Activated CD8-positive, alpha-beta memory T cell treated with anti-CD3 and anti-CD28 coated beads for 1 hour (primary cell): ENCODE measurements around the gene HOTAIR.

Source experiments
- DNase-seq, 2 donors: peaks; one replicate each; pipeline ENCODE4 v3.0.0-alpha.2; 2020; ENCODE audit warnings: low read depth in 1 of 2; ENCODE audit errors: extremely low read depth in 1 of 2

The HOTAIR gene

DNA sequence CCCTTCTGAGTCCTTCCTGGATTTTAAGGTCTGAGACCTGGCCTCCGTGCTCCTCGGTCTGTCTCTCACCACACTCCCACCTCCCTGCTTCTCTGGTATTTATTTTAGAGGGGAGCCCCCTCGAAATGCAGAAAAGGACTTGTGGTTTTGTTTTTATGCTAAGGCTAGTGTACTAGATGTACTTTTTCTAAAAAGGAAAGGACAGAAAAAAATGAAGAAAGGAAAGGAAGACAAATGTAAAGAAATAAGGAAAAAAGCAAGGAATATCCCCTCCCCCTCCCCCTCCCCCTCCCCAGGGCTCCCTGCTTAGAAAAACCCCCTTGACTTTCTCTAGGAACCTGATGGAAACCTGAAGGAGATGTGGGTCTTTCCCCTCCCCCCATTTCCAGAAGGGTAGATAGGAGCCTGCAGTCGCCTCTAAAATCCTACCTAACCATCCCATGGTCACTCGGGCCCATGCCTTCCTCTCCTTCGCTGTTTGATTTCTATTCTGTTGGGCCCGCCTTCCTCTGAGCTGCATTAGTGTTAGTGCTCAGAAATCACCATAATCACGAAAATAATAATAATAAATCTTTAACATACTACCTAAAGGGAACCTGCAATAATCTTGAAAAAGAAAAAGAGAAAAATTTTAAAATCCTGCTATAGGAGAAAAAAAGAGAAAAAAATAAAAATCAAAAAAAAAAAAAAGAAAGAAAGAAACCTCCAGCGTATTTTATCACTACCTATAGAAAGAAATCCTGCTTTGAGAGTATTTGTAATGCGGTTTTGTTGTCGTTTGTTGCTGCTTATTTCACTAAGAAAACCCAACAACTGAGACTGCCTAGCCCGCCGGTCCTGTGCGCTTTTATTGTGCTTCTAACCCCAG lies 37.1 kb upstream of the HOTAIR start:
- DNase-seq = no peak

DNA sequence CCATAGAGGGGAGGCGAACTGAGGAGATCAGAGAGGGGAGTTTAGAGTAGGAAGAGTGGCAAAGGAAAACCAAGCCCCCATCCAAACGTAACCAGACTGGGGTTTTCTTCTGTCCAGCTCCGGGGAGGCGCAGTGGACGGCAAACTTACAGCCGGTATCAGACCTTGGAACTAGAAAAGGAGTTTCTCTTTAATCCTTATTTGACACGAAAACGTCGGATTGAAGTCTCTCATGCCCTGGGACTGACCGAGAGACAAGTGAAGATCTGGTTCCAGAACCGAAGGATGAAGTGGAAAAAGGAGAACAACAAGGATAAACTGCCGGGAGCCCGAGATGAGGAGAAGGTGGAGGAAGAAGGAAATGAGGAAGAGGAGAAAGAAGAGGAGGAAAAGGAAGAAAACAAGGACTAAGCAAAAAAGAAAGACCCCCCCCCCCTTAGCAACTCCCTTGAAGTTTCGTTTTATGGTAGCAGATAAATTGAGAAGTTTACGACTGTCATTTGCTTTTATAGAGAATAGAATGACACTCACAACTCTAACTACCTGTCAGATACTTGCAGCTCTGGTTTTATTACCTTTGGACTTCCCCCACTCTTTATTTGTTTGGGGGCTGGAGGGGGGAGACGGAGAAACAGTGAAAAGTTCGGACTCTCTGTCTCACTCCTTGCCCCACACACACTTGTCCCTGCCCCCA lies 36.4 kb upstream of the HOTAIR start:
- no peak for DNase-seq

DNA sequence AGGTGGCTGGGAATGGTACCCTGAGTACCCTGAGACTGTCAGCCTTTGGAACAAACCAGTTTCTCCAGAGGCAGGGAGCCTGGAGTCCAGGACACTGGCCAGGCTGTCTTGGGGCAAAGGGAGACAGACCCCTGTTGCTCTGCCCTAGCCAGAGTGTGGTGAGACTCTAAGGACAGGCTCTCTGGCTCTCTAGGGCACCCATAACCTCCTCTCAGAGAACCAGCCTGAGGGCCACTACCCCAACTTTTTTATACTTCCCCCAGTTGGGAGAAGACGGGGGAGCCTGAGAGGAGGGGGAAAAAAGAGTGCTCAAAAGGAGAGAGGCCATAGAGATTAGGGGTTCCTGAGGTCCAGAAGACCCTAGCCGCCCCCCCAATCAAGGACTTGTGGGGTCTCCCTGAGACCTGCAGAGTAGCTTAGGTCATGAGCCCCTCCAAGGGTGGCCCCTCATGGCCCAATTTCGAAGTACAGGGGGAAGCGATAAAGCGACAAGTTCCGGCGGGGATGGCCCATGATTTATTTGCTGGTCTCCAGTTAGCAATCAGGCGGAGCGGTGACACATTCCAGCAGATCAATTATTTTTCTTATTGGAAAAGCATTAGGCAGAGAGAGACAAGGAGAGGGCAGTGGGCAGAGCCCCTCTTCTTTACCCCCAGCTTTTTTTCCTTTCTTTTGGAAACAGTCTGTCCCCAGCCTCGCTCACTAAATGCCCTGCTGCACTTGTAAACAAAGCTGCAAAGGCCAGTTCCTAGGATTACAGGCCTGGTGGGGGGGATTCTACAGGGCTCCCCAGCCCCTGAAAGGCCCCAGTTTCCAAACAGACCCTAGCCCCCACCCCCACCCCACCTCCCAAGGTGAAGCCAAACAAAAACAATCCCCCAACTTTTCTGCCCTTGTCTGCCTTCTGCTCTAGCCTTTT lies 35.6 kb upstream of the HOTAIR start:
- DNase-seq = no peak

DNA sequence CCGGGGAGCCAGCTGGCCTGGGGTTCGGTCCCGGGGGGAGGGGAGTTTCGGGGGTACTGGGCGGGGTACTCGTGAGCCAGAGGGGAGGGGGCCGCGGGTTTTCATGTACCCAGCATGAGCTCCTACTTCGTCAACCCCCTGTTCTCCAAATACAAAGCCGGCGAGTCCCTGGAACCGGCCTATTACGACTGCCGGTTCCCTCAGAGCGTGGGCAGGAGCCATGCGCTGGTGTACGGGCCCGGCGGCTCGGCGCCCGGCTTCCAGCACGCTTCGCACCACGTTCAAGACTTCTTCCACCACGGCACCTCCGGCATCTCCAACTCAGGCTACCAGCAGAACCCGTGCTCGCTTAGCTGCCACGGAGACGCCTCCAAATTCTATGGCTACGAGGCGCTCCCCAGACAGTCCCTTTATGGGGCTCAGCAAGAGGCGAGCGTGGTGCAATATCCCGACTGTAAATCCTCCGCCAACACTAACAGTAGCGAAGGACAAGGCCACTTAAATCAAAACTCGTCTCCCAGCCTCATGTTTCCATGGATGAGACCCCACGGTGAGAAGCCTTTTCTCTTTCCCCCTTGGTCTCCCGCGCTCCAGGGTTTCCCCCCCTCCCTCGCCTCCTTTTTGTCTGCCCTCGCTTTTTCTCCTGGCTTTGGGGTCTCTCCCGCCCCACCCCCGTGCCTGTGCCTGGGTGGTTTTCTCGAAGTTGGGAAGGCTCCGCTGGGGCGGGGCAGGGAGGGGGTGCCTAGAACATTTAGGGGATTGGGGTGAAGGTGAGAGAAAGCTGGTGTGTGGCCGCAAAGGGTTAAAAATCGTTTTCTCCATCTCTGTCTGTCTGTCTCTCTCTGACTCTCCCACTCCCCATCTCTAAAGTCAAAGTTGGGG lies 34.7 kb upstream of the HOTAIR start:
- DNase-seq = no peak

DNA sequence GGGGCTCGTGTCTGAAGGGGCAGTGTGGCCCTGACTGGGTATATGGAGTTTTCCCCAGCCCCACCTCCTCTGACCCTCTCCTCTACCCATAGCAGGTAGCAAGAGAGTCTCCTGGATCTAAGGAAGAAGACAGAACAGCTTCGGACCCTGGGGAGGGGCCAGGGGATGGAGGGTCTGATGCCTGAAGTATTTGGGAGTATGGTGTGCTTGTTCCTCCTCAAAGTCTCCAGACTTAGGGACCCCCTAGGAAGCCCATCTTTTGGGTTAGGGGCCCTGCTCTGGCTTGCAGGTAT lies 33.5 kb upstream of the HOTAIR start:
- no peak for DNase-seq

DNA sequence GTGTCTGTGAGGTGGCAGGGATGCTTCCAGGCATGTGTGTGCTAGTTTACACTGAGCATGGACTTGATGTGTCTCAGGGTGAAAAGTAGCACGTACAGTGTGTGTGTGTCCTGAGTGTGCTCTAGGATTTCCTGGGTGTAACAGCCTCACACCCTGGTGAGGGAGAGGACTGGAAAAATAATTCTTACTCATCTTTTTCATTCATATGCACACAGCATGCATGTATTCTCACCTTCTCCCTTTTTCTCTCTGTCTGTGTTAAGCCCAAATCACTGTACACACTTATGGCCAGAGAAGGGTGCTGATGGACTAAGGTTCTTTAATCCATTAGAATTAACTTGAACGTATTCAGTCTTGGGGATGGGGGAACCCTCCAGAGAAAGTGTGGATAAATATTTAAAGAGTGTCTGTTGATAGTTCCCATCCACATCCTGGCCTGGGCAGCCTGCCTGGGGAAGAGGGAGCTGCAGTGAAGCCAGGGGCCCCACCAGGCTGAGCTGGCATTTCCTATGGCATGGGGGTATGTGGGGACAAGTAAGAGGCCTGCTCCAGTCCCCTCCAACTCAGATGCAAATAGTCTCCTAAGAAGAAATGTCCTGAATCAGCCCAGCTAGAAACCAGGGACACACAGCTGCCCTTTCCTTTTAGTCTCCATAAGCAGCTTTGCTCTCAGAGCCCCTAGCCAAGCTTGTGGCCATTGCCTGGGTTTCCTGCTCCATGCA lies 32.9 kb upstream of the HOTAIR start:
- DNase-seq = no peak

DNA sequence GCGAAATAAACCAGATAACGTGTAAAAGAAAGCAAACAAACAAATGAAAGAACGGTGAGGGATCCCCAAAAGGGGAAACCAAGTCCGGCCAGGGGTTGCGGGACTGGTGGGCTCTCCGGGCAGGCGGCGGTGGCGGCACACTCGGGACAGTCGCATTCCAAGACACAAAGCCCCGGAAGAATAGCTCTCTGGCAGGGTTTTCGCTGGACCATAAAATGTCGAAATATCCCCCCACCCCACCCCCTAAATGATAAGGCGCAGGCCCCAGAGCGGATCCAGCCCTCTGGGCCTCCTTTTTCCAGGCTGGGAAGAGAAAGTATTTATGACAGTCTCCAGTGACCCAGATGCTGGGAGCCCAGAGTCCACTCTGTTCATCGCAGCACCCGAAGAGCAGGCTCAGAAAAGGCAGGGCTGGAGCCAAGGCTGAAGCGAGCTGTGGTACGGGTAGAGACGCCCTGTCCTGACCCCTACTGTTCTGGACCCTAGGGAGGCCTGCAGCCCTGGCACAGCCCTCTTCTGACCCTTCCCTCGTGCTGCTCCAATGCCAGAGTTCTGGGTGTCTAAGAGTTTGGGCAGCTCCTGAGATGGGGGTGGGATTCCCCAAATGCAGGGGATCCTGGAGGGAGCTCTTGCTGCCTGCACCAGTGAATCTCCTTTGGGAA lies 31.9 kb upstream of the HOTAIR start:
- no peak for DNase-seq

DNA sequence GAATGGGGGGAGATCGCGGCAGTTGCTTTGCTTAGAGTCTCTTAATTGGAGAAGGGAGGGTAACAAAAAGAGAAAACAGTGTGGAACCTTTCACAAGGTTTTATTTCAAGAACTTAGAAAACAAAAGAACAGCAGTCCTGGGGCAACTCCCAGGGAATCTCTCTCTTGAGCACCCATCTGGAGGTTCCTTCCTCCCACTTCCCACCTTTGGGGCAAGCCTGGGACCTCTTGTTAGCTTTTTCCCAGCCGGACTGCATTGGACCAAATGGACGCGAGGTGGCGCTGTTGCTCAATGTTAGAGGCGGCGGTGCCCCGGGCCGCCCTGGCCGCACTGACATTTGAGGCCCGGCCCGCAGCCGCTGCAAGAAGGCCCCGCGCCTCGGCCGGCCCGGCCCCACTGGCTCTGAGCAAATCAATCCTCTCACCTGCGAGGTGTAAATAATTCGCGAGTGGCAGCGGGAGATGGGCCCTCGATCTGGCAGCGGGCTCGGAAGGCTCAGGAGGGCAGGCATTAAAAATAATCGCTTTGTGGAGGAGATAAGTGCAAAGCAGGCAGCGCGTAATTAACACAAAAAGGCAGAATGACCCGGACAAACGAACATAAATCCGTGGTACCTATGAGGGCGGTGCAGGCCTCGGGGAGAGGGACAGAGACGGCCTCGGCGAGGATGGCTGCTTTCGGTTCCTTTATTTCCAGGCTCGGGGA lies 31.3 kb upstream of the HOTAIR start:
- DNase-seq = peak; percentile 62 to 81

DNA sequence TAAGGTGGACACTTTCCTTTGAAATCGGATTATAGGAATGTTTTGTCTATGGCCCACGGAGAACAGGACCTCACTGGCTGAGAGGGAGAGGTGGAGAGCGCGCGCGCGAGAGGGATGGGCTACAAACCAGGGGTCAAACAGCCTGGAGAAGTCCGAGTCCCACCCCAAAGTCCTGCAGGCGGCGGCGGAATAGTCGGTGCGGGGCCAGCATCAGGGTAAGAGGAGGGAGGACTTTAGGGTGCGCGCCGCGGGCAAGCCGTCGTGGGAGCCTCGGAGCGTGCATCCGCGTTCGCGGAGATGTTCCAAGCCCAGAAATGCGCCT lies 30.7 kb upstream of the HOTAIR start:
- no peak for DNase-seq

DNA sequence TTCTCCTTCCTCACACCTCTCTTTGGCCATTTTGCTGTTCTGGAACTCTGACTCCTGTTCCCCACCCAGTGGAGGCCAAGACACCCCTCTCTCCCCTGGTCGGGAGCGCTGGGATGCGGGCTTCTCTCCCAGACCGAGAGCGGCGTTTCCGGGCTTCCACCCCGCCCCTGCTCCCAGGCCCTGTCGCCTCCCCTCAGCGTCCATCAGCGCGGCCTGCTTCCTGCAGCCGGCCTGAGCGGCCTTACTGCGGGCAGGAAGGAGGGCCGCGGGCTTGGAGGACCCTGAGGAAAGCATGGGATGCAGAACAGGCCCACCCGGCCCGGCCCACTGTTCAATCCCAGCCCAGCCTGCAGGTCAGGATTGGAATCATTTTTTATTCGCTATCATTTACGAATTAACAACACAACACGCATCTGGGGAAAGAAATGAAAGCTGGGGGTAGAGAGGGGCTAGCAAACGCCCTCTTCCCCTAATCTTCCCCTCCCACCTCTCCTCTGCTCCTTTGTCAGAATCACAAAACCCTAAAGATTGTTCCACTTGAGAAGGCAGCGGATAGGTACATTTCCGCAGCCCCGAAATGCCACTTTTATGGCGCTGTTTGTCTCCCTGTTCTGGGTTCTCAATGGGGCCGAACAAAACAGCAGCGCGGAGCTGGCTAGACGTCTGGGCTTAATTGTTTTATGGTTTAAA lies 30.2 kb upstream of the HOTAIR start:
- no peak for DNase-seq

DNA sequence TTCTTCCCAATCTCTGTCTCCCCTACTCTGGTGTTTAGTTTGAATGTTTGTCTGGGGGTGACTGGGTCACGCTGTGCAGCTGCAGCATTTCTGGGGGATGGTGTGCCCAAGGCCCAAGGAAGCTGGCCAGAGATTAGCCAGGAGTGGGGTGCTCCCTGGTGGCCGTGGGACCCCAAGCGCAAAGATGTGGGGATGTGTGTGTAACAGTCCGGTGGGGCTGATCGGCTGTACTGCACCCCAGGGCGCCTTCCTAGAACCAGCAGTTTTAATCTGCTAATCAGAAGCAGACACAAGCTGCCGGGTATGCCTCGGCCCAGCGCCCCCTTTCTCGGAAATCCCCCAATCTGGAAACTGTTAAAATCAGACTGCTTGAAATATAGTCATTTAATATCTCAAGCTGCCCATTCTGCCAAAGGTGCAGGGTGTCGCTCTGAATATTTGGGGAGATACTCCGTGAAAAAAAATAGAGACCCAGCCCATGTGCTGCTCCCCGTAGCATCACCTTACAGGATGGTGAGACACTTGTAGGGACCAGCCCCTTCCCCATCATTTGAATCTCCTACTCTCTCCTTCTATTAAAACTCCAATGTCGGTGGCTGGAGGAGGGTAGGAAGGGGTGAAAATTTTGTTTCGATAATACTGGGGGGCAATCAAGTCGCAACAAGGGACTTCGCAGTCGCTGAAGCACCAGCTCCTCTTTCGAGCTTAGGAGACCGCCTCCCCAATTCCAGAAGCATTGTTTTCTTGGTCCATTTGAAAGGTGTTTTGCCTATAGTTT lies 29.5 kb upstream of the HOTAIR start:
- no peak for DNase-seq

DNA sequence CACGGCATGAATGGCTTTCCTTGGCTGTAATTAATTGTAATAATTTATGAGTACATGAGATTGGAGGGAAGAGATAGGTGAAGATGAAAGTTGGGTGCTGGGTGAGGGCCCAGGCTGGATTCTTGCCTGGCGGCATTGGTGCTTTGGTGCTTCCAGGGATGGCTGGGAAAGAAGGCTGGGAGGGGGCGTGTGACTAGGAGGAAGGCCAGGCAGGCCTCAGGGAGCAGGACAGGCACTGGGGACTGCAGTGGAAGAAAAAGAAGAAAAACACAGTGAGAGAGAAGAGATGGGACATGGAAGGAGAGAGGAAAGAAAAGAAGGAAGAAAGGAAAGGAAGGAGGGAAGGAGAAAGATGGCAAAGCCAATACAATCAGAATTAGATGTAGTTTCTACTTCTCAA lies 28.9 kb upstream of the HOTAIR start:
- DNase-seq = no peak

DNA sequence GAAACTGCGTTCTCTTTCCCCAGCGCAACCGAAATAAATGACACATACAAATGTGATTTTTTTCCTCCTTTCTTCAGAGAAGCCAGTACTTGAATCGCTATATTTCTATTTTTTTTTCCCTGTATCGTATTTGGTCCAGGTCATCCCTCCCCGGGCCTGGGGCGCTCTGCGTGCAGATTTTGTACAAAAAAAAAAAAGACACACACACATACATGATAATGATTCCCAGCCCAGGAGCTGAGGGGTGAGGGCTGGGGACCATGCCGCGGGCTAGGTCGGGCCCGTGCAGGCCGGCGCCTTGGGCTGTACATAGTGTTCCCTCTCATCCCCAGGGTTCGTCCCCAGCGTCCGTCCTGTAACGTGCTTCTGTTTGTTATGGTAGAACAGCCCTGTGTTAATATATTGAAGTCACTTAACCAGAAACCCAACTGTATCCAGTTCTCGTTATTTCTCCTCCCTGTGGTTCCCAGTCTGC lies 28.2 kb upstream of the HOTAIR start:
- DNase-seq = no peak

DNA sequence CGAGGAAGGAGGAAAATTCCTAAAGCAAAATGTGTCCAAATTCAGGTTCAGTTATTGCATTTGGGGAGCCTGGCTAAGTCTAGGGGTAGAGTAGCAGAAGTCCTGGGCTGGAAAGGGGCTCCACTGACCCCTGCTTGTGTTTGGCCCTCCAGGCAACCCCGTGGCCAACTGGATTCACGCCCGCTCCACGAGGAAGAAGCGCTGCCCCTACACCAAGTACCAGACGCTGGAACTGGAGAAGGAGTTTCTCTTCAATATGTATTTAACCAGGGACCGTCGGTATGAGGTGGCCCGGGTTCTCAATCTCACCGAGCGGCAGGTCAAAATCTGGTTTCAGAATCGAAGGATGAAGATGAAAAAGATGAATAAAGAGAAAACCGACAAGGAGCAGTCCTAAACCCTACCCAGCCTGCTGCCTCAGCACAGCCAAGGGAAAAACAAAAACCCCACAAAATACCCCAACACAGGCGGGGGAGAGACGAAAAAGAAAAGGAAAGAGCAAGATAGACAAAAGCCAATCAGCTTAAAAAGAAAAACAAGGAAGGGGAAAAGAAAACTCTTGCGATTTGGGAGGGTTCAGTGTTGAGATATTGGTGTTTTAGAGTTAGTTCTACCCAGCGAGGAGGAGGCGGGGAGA lies 27.6 kb upstream of the HOTAIR start:
- no peak for DNase-seq

DNA sequence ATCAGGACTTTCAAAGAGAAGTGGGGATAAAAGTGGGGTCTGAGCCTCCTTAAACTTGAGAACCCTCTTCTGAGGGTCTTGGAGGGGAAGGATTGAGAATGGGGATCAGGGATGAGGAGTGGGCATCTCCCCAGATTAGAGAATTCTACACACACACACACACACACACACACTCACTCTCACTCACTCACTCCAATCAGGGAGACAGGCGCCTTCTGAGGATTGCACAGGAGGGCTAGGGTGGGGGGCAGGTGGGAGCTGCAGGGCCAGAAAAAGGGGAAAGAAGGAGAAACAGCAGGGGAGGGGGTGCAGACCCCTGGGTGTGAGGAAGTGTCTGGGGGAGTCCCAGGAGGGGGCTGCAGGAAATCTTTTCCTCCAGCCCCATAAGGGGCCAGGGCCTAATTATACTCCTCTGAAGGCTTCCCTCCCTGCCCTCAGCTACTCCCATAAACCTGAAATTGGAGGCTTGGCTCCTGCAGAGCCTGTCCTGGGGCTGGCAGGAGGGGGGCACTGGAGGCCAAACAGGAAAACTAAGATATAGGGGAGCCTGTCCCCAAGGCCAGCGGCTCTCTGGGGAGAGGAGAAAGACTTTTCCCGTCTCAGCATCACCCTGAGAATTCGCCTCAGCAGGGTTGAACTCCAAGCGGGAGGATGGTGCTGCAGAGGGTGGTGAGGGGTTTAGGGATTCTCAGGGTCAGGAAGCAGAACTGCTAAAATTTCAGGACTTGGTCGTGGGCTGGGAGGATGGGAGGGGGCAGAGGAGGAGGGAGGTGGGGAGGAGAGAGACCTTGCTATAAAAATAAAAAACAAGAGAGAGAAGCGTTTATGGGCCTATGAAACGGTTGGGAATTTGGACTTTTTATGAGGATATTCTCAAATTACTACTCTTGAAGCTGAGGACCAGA lies 26.8 kb upstream of the HOTAIR start:
- no peak for DNase-seq
